ENCODE measurements around the gene CSKMT. TPM values are rescaled to one million over a fixed set of nuclear protein-coding genes. Genes with fewer than 3 reads are reported as not detected.
A peak's percentile ranks its signal among the peaks of the same experiment; 100 is the strongest.

The CSKMT gene
- total RNA-seq, 2 experiments from 2014 or later, result 11.0 to 18.2 TPM

GRCh38 chr11:62712861-62713260 is 47.7 kb downstream of the CSKMT start:
- Mint-ChIP-seq H3K36me3 (ENCODE audit: low read depth) (peaks cover 70% of the 10 kb centered on the region), H3K27ac (peak overlapping the region; percentile 93), H3K4me3 (peak overlapping the region; percentile 56), H3K4me1 (peaks cover 78% of the 10 kb centered on the region), H3K9me3 (no peaks in the 10 kb centered on the region), H3K27me3 (no peaks in the 10 kb centered on the region)
- ChIA-PET POLR2A (no interaction called here), CTCF (interaction anchor here (0.6 kb wide), 2 partner anchors 15 to 105 kb away, joined by 3 read pairs; partner anchors contain the start of gene HNRNPUL2)
- DNase-seq, result no peak

GRCh38 chr11:62713343-62713742 is 48.2 kb downstream of the CSKMT start:
- POLR2A ChIA-PET, result no interaction called here
- Mint-ChIP-seq H3K4me3 (no peak overlapping the region), H3K9me3 (no peaks in the 10 kb centered on the region)

GRCh38 chr11:62715150-62716130 is 50.3 kb downstream of the CSKMT start:
- H3K36me3 Mint-ChIP-seq (ENCODE audit: low read depth), result peaks cover 83% of the 10 kb centered on the region

More at GRCh38 chr11:62713343-62713742, 48.2 kb downstream of the CSKMT start:
- DNase-seq, result no peak
- peaks cover 74% of the 10 kb centered on the region for H3K36me3 Mint-ChIP-seq (ENCODE audit: low read depth)
- peak overlapping the region; percentile 93 for H3K27ac Mint-ChIP-seq
- CTCF ChIA-PET, result interaction anchor here (0.6 to 1.4 kb wide), 5 partner anchors 10 to 106 kb away, joined by 3 to 9 read pairs (median 3); partner anchors contain the start of genes EML3, HNRNPUL2 and TMEM179B
- H3K27me3 Mint-ChIP-seq, result no peaks in the 10 kb centered on the region
- peaks cover 77% of the 10 kb centered on the region for H3K4me1 Mint-ChIP-seq

GRCh38 chr11:62716206-62716605 is 51.1 kb downstream of the CSKMT start:
- no peaks in the 10 kb centered on the region for H3K27me3 Mint-ChIP-seq
- POLR2A ChIA-PET, result no interaction called here
- no peaks in the 10 kb centered on the region for H3K9me3 Mint-ChIP-seq
- H3K27ac Mint-ChIP-seq, result no peak overlapping the region
- no peak for DNase-seq
- CTCF ChIA-PET, result interaction anchor here (0.6 to 2.0 kb wide), 5 partner anchors 10 to 271 kb away, joined by 4 to 5 read pairs (median 4); partner anchors contain the start of genes HNRNPUL2, LBHD1 and UQCC3
- no peak overlapping the region for H3K4me3 Mint-ChIP-seq
- peaks cover 78% of the 10 kb centered on the region for H3K4me1 Mint-ChIP-seq
- peaks cover 82% of the 10 kb centered on the region for H3K36me3 Mint-ChIP-seq (ENCODE audit: low read depth)

More at GRCh38 chr11:62715150-62716130, 50.3 kb downstream of the CSKMT start:
- Mint-ChIP-seq H3K27me3 (no peaks in the 10 kb centered on the region), H3K4me1 (peaks cover 78% of the 10 kb centered on the region), H3K27ac (peak overlapping the region; percentile 63), H3K9me3 (no peaks in the 10 kb centered on the region), H3K4me3 (no peak overlapping the region)
- DNase-seq, result no peak
- ChIA-PET POLR2A (no interaction called here), CTCF (interaction anchor here (0.6 to 2.0 kb wide), 7 partner anchors 9 to 297 kb away, joined by 3 to 5 read pairs (median 4); partner anchors contain the start of genes HNRNPUL2, LBHD1, SCGB1A1 and UQCC3)

- Mint-ChIP-seq H3K36me3 (ENCODE audit: low read depth) (peaks cover 85% of the 10 kb centered on the region), H3K4me1 (peaks cover 80% of the 10 kb centered on the region), H3K27ac (no peak overlapping the region), H3K9me3 (no peaks in the 10 kb centered on the region), H3K4me3 (no peak overlapping the region), H3K27me3 (no peaks in the 10 kb centered on the region)
- CTCF ChIA-PET, result interaction anchor here (1.6 kb wide), 1 partner anchor 11 kb away, joined by 5 read pairs; the partner anchor contains the start of gene HNRNPUL2
- POLR2A ChIA-PET, result no interaction called here
- DNase-seq, result no peak
Measured at GRCh38 chr11:62716816-62717215, 51.7 kb downstream of the CSKMT start.

Other genes with a start within 250 kb of the CSKMT start
- gene SCGB1A1, start 246.3 kb upstream of the CSKMT start, total RNA-seq, result not detected
- 100 to 1,000 TPM; 206 to 237 TPM for gene AHNAK, start 118.5 kb upstream of the CSKMT start, total RNA-seq
- 1,000 to 10,000 TPM; 1,239 to 1,470 TPM for gene EEF1G, start 91.4 kb upstream of the CSKMT start, total RNA-seq
- 10 to 100 TPM; 24.1 to 26.0 TPM for gene TUT1, start 73.8 kb upstream of the CSKMT start, total RNA-seq
- 100 to 1,000 TPM; 270 to 299 TPM for gene MTA2, start 63.4 kb upstream of the CSKMT start, total RNA-seq
- gene EML3, start 52.5 kb upstream of the CSKMT start, total RNA-seq, result 100 to 1,000 TPM; 137 to 144 TPM
- gene ROM1, start 52.1 kb upstream of the CSKMT start, total RNA-seq, result 1 to 10 TPM; 1.0 to 1.3 TPM
- 10 to 100 TPM; 63.4 to 71.1 TPM for gene B3GAT3, start 43.3 kb upstream of the CSKMT start, total RNA-seq
- 100 to 1,000 TPM; 290 to 291 TPM for gene GANAB, start 18.7 kb upstream of the CSKMT start, total RNA-seq
- gene INTS5, start 12.0 kb upstream of the CSKMT start, total RNA-seq, result 10 to 100 TPM; 26.3 to 27.6 TPM
- gene C11orf98, start 102 bp upstream of the CSKMT start, total RNA-seq, result 10 to 100 TPM; 86.0 to 93.9 TPM
- 1 to 10 TPM; 6.7 to 7.4 TPM for gene UQCC3, start 6.4 kb downstream of the CSKMT start, total RNA-seq
- 10 to 100 TPM; 19.5 to 21.3 TPM for gene LBHD1, start 7.0 kb downstream of the CSKMT start, total RNA-seq
- gene UBXN1, start 13.8 kb downstream of the CSKMT start, total RNA-seq, result 100 to 1,000 TPM; 126 to 146 TPM
- under 1 TPM; 0.17 to 0.40 TPM for gene LRRN4CL, start 24.2 kb downstream of the CSKMT start, total RNA-seq
- 10 to 100 TPM; 28.3 to 41.0 TPM for gene BSCL2, start 42.1 kb downstream of the CSKMT start, total RNA-seq
- not detected for gene GNG3, start 42.4 kb downstream of the CSKMT start, total RNA-seq
- 10 to 100 TPM; 67.9 to 69.0 TPM for gene HNRNPUL2, start 62.1 kb downstream of the CSKMT start, total RNA-seq
- gene TTC9C, start 63.2 kb downstream of the CSKMT start, total RNA-seq, result 10 to 100 TPM; 51.1 to 59.9 TPM
- gene ZBTB3, start 88.8 kb downstream of the CSKMT start, total RNA-seq, result 10 to 100 TPM; 14.3 to 18.5 TPM
- gene POLR2G, start 96.3 kb downstream of the CSKMT start, total RNA-seq, result 10 to 100 TPM; 87.2 to 99.8 TPM
- 10 to 100 TPM; 17.7 to 19.4 TPM for gene TAF6L, start 106.1 kb downstream of the CSKMT start, total RNA-seq
- 10 to 100 TPM; 46.8 to 55.9 TPM for gene TMEM179B, start 122.1 kb downstream of the CSKMT start, total RNA-seq
- 10 to 100 TPM; 17.9 to 19.4 TPM for gene TMEM223, start 126.7 kb downstream of the CSKMT start, total RNA-seq
- 100 to 1,000 TPM; 110 to 121 TPM for gene NXF1, start 140.1 kb downstream of the CSKMT start, total RNA-seq
- 10 to 100 TPM; 34.1 to 41.0 TPM for gene STX5, start 166.7 kb downstream of the CSKMT start, total RNA-seq
- under 1 TPM in 1 of 2 experiments, not detected in 1; 0.48 TPM for gene TEX54, start 167.5 kb downstream of the CSKMT start, total RNA-seq
- gene WDR74, start 174.3 kb downstream of the CSKMT start, total RNA-seq, result 10 to 100 TPM; 53.8 to 60.4 TPM
- gene SLC3A2, start 215.6 kb downstream of the CSKMT start, total RNA-seq, result 100 to 1,000 TPM; 153 to 157 TPM